Loucy (cell line): ENCODE data around the gene PRKACB.

ENCODE experiments used
- H2AFZ ChIP-seq: fragments of 200-600 bp; sonication (generic); 2 replicates; pipeline ENCODE4 v1.6.0; 2016; ENCODE audit warnings: antibody characterized with exemption, mild to moderate bottlenecking, low read length, moderate library complexity
- H3F3A ChIP-seq: fragments of 200-600 bp; 2 replicates; pipeline ENCODE4 v1.6.0; 2016; ENCODE audit warnings: antibody characterized with exemption, low read depth, mild to moderate bottlenecking
- H3K27me3 ChIP-seq: fragments of 200-600 bp; sonication (generic); 2 replicates; pipeline ENCODE4 v1.6.1; 2014; ENCODE audit warnings: low read length, mild to moderate bottlenecking; ENCODE audit not compliant: insufficient read depth, poor library complexity, severe bottlenecking
- H3K36me3 ChIP-seq: fragments of 200-600 bp; sonication (generic); 2 replicates; pipeline ENCODE4 v1.6.1; 2016; ENCODE audit warnings: low read length; ENCODE audit not compliant: insufficient read depth
- H3K4me1 ChIP-seq: fragments of 200-600 bp; sonication (generic); 2 replicates; pipeline ENCODE4 v1.5.1; 2014; ENCODE audit warnings: low read length, mild to moderate bottlenecking; ENCODE audit not compliant: insufficient read depth, poor library complexity, severe bottlenecking
- H3K4me2 ChIP-seq: fragments of 200-600 bp; sonication (generic); 2 replicates; pipeline ENCODE4 v1.6.0; 2014; ENCODE audit warnings: antibody characterized with exemption, low read length, low read depth, mild to moderate bottlenecking; ENCODE audit not compliant: poor library complexity, severe bottlenecking
- H3K4me3 ChIP-seq: fragments of 200-600 bp; sonication (generic); 2 replicates; pipeline ENCODE4 v1.5.1; 2014; ENCODE audit warnings: low read length, mild to moderate bottlenecking, mixed read lengths; ENCODE audit not compliant: poor library complexity, severe bottlenecking
- H3K79me2 ChIP-seq: fragments of 200-600 bp; sonication (generic); 2 replicates; pipeline ENCODE4 v1.6.1; 2014; ENCODE audit warnings: low read length; ENCODE audit not compliant: insufficient read depth
- H3K9ac ChIP-seq: fragments of 200-600 bp; sonication (generic); 2 replicates; pipeline ENCODE4 v1.6.0; 2014; ENCODE audit warnings: mild to moderate bottlenecking, low read depth, low read length, moderate library complexity; ENCODE audit not compliant: poor library complexity, severe bottlenecking
- H3K9me2 ChIP-seq: fragments of 200-600 bp; sonication (generic); replicated peaks from 2 replicates; pipeline ENCODE4 v1.6.1; 2016; ENCODE audit warnings: low read depth, low read length, mixed read lengths
- H3K9me3 ChIP-seq: fragments of 200-600 bp; sonication (generic); 2 replicates; pipeline ENCODE4 v1.6.1; 2014; ENCODE audit warnings: mild to moderate bottlenecking, antibody characterized with exemption, low read length, low read depth; ENCODE audit not compliant: insufficient read depth
- H4K20me1 ChIP-seq: fragments of 200-600 bp; sonication (generic); 2 replicates; pipeline ENCODE4 v1.6.0; 2014; ENCODE audit warnings: antibody characterized with exemption, low read length, mild to moderate bottlenecking; ENCODE audit not compliant: insufficient read depth, poor library complexity, severe bottlenecking
- CTCF ChIP-seq: fragments of 200-600 bp; sonication (generic); conservative IDR thresholded peaks from 2 replicates; pipeline ENCODE4 v1.5.1; 2014; ENCODE audit warnings: mild to moderate bottlenecking, antibody characterized with exemption, low read length
- EZH2phosphoT487 ChIP-seq: fragments of 200-600 bp; IDR thresholded peaks from 2 replicates; pipeline ENCODE4 v1.6.1; 2018; ENCODE audit warnings: antibody characterized with exemption, mild to moderate bottlenecking, moderate library complexity, borderline replicate concordance

Gene PRKACB

GRCh38 chr1:84208935-84209334 lies 64.9 kb downstream of the PRKACB start:
- Histone ChIP-seq H3K36me3 (peaks cover 47% of the 10 kb centered on the region; the same call in 1 of the 2 replicates), H3F3A (no peaks in the 10 kb centered on the region)

GRCh38 chr1:84214115-84214956 lies 70.3 kb downstream of the PRKACB start:
- H3F3A ChIP-seq: no peaks in the 10 kb centered on the region
- no peak overlapping the region for H3K4me3 ChIP-seq
- no peak overlapping the region for H3K9ac ChIP-seq
- H3K9me2 ChIP-seq: no peaks in the 10 kb centered on the region
- H3K4me1 ChIP-seq: peaks cover 12% of the 10 kb centered on the region
- H3K27me3 ChIP-seq: no peaks in the 10 kb centered on the region
- H3K9me3 ChIP-seq: no peaks in the 10 kb centered on the region; the same call in 1 of the 2 replicates
- H3K79me2 ChIP-seq: no peaks in the 10 kb centered on the region
- H3K36me3 ChIP-seq: peaks cover 42% of the 10 kb centered on the region
- H2AFZ ChIP-seq: no peak overlapping the region
- H4K20me1 ChIP-seq: no peaks in the 10 kb centered on the region
- H3K4me2 ChIP-seq: no peak overlapping the region
- no peak for TF ChIP-seq EZH2phosphoT487
- no peak for TF ChIP-seq CTCF

More at GRCh38 chr1:84208935-84209334, 64.9 kb downstream of the PRKACB start:
- no peaks in the 10 kb centered on the region; the same call in 1 of the 2 replicates for H3K79me2 ChIP-seq
- peaks cover 10% of the 10 kb centered on the region for H3K4me1 ChIP-seq
- no peak overlapping the region for H3K4me3 ChIP-seq
- H2AFZ ChIP-seq: no peak overlapping the region
- H3K9me2 ChIP-seq: no peaks in the 10 kb centered on the region
- TF ChIP-seq CTCF: no peak
- no peak for TF ChIP-seq EZH2phosphoT487
- H3K9me3 ChIP-seq: no peaks in the 10 kb centered on the region
- H4K20me1 ChIP-seq: no peaks in the 10 kb centered on the region
- no peak overlapping the region for H3K4me2 ChIP-seq
- no peak overlapping the region for H3K9ac ChIP-seq
- H3K27me3 ChIP-seq: no peaks in the 10 kb centered on the region

GRCh38 chr1:84217239-84217638 lies 73.2 kb downstream of the PRKACB start:
- H3K9me2 ChIP-seq: no peaks in the 10 kb centered on the region
- TF ChIP-seq EZH2phosphoT487: no peak
- no peak for TF ChIP-seq CTCF

More at GRCh38 chr1:84217239-84217638, 73.2 kb downstream of the PRKACB start:
- no peaks in the 10 kb centered on the region; the same call in 1 of the 2 replicates for H3K9me3 ChIP-seq
- no peak overlapping the region for H3K4me3 ChIP-seq
- H3K36me3 ChIP-seq: peaks cover 46% of the 10 kb centered on the region
- H3K79me2 ChIP-seq: no peaks in the 10 kb centered on the region
- no peak overlapping the region for H2AFZ ChIP-seq
- no peak overlapping the region for H3K9ac ChIP-seq
- no peak overlapping the region for H3K4me2 ChIP-seq
- no peaks in the 10 kb centered on the region for H3K27me3 ChIP-seq
- H4K20me1 ChIP-seq: no peaks in the 10 kb centered on the region
- H3K4me1 ChIP-seq: peaks cover 12% of the 10 kb centered on the region
- no peaks in the 10 kb centered on the region for H3F3A ChIP-seq
